ENCODE results near the gene SNAI3. TPM values are rescaled to one million over a fixed set of nuclear protein-coding genes. Genes with fewer than 3 reads are reported as not detected.

SNAI3 gene
- total RNA-seq, 1 experiment from 2014 or later, result not detected

DNA sequence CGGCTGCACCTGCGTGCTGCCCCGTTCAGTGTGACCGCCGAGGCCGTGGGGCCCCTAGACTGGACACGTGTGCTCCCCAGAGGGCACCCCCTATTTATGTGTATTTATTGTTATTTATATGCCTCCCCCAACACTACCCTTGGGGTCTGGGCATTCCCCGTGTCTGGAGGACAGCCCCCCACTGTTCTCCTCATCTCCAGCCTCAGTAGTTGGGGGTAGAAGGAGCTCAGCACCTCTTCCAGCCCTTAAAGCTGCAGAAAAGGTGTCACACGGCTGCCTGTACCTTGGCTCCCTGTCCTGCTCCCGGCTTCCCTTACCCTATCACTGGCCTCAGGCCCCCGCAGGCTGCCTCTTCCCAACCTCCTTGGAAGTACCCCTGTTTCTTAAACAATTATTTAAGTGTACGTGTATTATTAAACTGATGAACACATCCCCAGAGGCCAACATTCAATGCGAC is 46.2 kb downstream of the SNAI3 start:
- DNase-seq (ENCODE audit: low read depth, low spot score), result no peak
- Histone ChIP-seq H3K4me3 (ENCODE audit: low read depth in 2 of 2, low read length in 2 of 2) (no peak overlapping the region), H3K4me1 (ENCODE audit: control insufficient read depth, insufficient read depth, low read length) (no peaks in the 10 kb centered on the region), H3K36me3 (ENCODE audit: control insufficient read depth, insufficient read depth, low read length) (no peaks in the 10 kb centered on the region), H3K9me3 (ENCODE audit: control insufficient read depth, insufficient read depth, low read depth, low read length) (no peaks in the 10 kb centered on the region), H3K27ac (ENCODE audit: low read length) (no peak overlapping the region), H3K27me3 (ENCODE audit: control insufficient read depth, insufficient read depth, low read length) (no peaks in the 10 kb centered on the region)
- CTCF ChIA-PET, result no interaction called here
- no TSS peak for BruUV-seq (replicated peaks)
- in situ Hi-C loops (cut with HindIII; ENCODE audit: low pct_unique_long_range_greater_than_20kb, low sequenced_read_pairs) (no loop called here), intact Hi-C loops (cut with micrococcal nuclease; ENCODE audit: unreplicated experiment) (no loop called here)
- ATAC-seq, result no peak
- POLR2A ChIA-PET, result no interaction called here
- TF ChIP-seq POLR2AphosphoS5 (IDR thresholded peaks at IDR 0.05; ENCODE audit: low read depth, low read length), result no peak
- no peak for TF ChIP-seq SIN3A (IDR thresholded peaks at IDR 0.05; ENCODE audit: borderline replicate concordance, insufficient read depth, low read depth, low read length)
- TF ChIP-seq, protein P1, sequence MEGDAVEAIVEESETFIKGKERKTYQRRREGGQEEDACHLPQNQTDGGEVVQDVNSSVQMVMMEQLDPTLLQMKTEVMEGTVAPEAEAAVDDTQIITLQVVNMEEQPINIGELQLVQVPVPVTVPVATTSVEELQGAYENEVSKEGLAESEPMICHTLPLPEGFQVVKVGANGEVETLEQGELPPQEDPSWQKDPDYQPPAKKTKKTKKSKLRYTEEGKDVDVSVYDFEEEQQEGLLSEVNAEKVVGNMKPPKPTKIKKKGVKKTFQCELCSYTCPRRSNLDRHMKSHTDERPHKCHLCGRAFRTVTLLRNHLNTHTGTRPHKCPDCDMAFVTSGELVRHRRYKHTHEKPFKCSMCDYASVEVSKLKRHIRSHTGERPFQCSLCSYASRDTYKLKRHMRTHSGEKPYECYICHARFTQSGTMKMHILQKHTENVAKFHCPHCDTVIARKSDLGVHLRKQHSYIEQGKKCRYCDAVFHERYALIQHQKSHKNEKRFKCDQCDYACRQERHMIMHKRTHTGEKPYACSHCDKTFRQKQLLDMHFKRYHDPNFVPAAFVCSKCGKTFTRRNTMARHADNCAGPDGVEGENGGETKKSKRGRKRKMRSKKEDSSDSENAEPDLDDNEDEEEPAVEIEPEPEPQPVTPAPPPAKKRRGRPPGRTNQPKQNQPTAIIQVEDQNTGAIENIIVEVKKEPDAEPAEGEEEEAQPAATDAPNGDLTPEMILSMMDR (IDR thresholded peaks at IDR 0.05), result no peak
- TF ChIP-seq TCF7L2 (IDR thresholded peaks at IDR 0.05; ENCODE audit: low read depth, low read length), result no peak
- TF ChIP-seq, protein P2, sequence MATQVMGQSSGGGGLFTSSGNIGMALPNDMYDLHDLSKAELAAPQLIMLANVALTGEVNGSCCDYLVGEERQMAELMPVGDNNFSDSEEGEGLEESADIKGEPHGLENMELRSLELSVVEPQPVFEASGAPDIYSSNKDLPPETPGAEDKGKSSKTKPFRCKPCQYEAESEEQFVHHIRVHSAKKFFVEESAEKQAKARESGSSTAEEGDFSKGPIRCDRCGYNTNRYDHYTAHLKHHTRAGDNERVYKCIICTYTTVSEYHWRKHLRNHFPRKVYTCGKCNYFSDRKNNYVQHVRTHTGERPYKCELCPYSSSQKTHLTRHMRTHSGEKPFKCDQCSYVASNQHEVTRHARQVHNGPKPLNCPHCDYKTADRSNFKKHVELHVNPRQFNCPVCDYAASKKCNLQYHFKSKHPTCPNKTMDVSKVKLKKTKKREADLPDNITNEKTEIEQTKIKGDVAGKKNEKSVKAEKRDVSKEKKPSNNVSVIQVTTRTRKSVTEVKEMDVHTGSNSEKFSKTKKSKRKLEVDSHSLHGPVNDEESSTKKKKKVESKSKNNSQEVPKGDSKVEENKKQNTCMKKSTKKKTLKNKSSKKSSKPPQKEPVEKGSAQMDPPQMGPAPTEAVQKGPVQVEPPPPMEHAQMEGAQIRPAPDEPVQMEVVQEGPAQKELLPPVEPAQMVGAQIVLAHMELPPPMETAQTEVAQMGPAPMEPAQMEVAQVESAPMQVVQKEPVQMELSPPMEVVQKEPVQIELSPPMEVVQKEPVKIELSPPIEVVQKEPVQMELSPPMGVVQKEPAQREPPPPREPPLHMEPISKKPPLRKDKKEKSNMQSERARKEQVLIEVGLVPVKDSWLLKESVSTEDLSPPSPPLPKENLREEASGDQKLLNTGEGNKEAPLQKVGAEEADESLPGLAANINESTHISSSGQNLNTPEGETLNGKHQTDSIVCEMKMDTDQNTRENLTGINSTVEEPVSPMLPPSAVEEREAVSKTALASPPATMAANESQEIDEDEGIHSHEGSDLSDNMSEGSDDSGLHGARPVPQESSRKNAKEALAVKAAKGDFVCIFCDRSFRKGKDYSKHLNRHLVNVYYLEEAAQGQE (IDR thresholded peaks at IDR 0.05; ENCODE audit: insufficient read depth in 1 of 2, low read depth in 2 of 2, low read length in 1 of 2), result no peak

DNA sequence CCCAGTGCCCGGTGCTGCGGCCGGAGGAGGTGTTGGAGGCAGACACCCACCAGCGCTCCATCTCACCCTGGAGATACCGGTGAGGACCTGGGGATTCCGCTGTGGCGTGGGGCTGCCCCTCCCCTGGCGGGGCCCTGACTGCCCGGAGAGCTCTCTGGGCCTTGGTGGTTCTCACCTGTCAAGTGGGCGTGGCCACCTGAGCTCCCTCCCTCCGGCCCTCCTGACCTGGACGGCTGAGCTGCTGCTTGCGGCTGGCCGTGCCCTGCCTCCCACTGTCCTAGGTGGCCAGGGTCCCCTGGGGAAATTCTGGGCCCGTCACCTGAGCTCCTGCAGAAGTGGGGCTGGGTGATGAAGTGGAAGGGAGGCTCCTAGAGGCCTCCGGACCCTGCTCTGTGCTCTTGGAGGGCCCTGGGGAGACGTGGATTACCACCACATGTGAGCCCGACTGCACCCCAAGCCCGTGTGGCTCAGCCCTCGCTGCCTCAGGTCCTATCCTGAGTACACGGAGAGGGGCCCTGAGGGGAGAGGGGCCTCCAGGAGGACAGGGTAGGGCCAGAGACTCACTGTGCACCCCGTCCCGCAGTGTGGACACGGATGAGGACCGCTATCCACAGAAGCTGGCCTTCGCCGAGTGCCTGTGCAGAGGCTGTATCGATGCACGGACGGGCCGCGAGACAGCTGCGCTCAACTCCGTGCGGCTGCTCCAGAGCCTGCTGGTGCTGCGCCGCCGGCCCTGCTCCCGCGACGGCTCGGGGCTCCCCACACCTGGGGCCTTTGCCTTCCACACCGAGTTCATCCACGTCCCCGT is 46.9 kb downstream of the SNAI3 start:
- BruUV-seq (replicated peaks), result no TSS peak
- ChIA-PET POLR2A (no interaction called here), CTCF (no interaction called here)
- no peaks in the 10 kb centered on the region for H3K36me3 ChIP-seq (ENCODE audit: control insufficient read depth, insufficient read depth, low read length)
- H3K4me1 ChIP-seq (ENCODE audit: control insufficient read depth, insufficient read depth, low read length), result no peaks in the 10 kb centered on the region
- TF ChIP-seq SIN3A (IDR thresholded peaks at IDR 0.05; ENCODE audit: borderline replicate concordance, insufficient read depth, low read depth, low read length) (no peak), TCF7L2 (IDR thresholded peaks at IDR 0.05; ENCODE audit: low read depth, low read length) (no peak), POLR2AphosphoS5 (IDR thresholded peaks at IDR 0.05; ENCODE audit: low read depth, low read length) (no peak)
- TF ChIP-seq, protein P2 (IDR thresholded peaks at IDR 0.05; ENCODE audit: insufficient read depth in 1 of 2, low read depth in 2 of 2, low read length in 1 of 2), result no peak
- TF ChIP-seq, protein P1 (IDR thresholded peaks at IDR 0.05), result no peak
- DNase-seq (ENCODE audit: low read depth, low spot score) (no peak), ATAC-seq (0 out of 2 replicates have a peak, but pooled peaks have one; percentile 3)
- no peak overlapping the region for H3K4me3 ChIP-seq (ENCODE audit: low read depth in 2 of 2, low read length in 2 of 2)
- intact Hi-C loops (cut with micrococcal nuclease; ENCODE audit: unreplicated experiment) (no loop called here), in situ Hi-C loops (cut with HindIII; ENCODE audit: low pct_unique_long_range_greater_than_20kb, low sequenced_read_pairs) (no loop called here)
- H3K9me3 ChIP-seq (ENCODE audit: control insufficient read depth, insufficient read depth, low read depth, low read length), result no peaks in the 10 kb centered on the region
- no peak overlapping the region for H3K27ac ChIP-seq (ENCODE audit: low read length)
- H3K27me3 ChIP-seq (ENCODE audit: control insufficient read depth, insufficient read depth, low read length), result no peaks in the 10 kb centered on the region
